PFSK-1 (cell line): Measurements from ENCODE around the gene STAB1.

ENCODE experiments used
- POLR2AphosphoS5 ChIP-seq: IDR thresholded peaks from 2 replicates; pipeline ENCODE4 v1.6.1; 2012; ENCODE audit warnings: low read depth, mild to moderate bottlenecking, control low read depth, low read length, moderate library complexity
- SIN3A ChIP-seq: IDR thresholded peaks from 2 replicates; pipeline ENCODE4 v1.6.1; 2012; ENCODE audit warnings: mild to moderate bottlenecking, low read length, moderate library complexity, borderline replicate concordance; ENCODE audit not compliant: insufficient read depth
- TAF1 ChIP-seq: IDR thresholded peaks from 2 replicates; pipeline ENCODE4 v1.6.1; 2012; ENCODE audit warnings: low read length, control low read depth, borderline replicate concordance; ENCODE audit not compliant: insufficient read depth
- TF ChIP-seq, protein P1 (sequence below), 2 experiments: IDR thresholded peaks; 2 replicates each; pipeline versions ENCODE4 v1.6.1 to v1.8.0; 2011 to 2012; ENCODE audit warnings: low read depth in 2 of 2, low read length in 2 of 2, control low read depth in 1 of 2, inconsistent platforms in 1 of 2, mild to moderate bottlenecking in 1 of 2, moderate library complexity in 1 of 2; ENCODE audit not compliant: insufficient read depth in 1 of 2

DNA sequence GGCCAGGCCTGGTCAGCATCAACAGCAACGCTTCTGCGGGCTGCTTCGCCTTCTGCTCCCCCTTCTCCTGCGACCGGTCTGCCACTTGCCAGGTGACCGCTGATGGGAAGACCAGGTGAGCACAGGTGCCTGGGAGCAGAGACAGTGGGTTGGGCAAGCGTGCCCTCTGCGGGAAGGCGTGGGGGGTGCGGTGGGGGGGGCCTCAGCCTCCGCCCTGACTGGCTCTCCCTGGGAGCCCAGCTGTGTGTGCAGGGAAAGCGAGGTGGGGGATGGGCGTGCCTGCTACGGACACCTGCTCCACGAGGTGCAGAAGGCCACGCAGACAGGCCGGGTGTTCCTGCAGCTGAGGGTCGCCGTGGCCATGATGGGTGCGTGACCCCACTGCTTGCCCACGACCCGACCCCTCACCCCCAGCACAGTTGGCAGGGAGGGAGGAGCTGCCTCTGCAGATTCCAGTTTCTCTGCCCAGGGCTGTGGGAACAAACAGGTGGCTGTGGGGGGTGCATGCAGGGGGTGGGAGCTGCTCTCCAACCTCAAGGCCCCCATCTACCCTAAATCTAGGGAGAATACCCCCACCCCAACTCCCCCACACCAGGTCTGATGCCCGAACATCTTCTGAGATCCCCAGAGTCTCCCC lies 8.8 kb downstream of the STAB1 start:
- no peak for TF ChIP-seq SIN3A
- no peak for TF ChIP-seq POLR2AphosphoS5
- no peak for TF ChIP-seq TAF1
- TF ChIP-seq, protein P1, sequence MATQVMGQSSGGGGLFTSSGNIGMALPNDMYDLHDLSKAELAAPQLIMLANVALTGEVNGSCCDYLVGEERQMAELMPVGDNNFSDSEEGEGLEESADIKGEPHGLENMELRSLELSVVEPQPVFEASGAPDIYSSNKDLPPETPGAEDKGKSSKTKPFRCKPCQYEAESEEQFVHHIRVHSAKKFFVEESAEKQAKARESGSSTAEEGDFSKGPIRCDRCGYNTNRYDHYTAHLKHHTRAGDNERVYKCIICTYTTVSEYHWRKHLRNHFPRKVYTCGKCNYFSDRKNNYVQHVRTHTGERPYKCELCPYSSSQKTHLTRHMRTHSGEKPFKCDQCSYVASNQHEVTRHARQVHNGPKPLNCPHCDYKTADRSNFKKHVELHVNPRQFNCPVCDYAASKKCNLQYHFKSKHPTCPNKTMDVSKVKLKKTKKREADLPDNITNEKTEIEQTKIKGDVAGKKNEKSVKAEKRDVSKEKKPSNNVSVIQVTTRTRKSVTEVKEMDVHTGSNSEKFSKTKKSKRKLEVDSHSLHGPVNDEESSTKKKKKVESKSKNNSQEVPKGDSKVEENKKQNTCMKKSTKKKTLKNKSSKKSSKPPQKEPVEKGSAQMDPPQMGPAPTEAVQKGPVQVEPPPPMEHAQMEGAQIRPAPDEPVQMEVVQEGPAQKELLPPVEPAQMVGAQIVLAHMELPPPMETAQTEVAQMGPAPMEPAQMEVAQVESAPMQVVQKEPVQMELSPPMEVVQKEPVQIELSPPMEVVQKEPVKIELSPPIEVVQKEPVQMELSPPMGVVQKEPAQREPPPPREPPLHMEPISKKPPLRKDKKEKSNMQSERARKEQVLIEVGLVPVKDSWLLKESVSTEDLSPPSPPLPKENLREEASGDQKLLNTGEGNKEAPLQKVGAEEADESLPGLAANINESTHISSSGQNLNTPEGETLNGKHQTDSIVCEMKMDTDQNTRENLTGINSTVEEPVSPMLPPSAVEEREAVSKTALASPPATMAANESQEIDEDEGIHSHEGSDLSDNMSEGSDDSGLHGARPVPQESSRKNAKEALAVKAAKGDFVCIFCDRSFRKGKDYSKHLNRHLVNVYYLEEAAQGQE (IDR thresholded peaks at IDR 0.05; ENCODE audit: insufficient read depth in 1 of 2, low read depth in 2 of 2, low read length in 2 of 2): no peak
